SJSA1 (cell line): Measurements from ENCODE around the gene SNX11. TPM values are rescaled to one million over a fixed set of nuclear protein-coding genes. Genes with fewer than 3 reads are reported as not detected.

ENCODE experiments used
- DNase-seq, 2 experiments: peaks; one replicate each; pipeline ENCODE4 v3.0.0-alpha.2; 2015 to 2020; ENCODE audit warnings: low spot score in 2 of 2, low read depth in 1 of 2
- H3K27ac ChIP-seq: fragments of 250-450 bp; sonication (Bioruptor Pico); 2 replicates; pipeline ENCODE4 v1.5.1; 2020; ENCODE audit warnings: mild to moderate bottlenecking, moderate library complexity
- H3K27me3 ChIP-seq: fragments of 250-450 bp; sonication (Bioruptor Pico); replicated peaks from 2 replicates; pipeline ENCODE4 v1.5.1; 2020; ENCODE audit warnings: mild to moderate bottlenecking, moderate library complexity
- H3K36me3 ChIP-seq: fragments of 250-450 bp; sonication (Bioruptor Pico); 2 replicates; pipeline ENCODE4 v1.5.1; 2020; ENCODE audit warnings: mild to moderate bottlenecking
- H3K4me1 ChIP-seq: fragments of 250-450 bp; sonication (Bioruptor Pico); replicated peaks from 2 replicates; pipeline ENCODE4 v1.6.1; 2021; ENCODE audit warnings: mild to moderate bottlenecking
- H3K4me3 ChIP-seq: fragments of 250-450 bp; sonication (Bioruptor Pico); 2 replicates; pipeline ENCODE4 v1.5.1; 2020; ENCODE audit warnings: mild to moderate bottlenecking
- H3K9me3 ChIP-seq: fragments of 250-450 bp; sonication (Bioruptor Pico); replicated peaks from 2 replicates; pipeline ENCODE4 v1.5.1; 2020; ENCODE audit warnings: mild to moderate bottlenecking
- total RNA-seq: library from RNA; depleted of rRNA; stranded (reverse); fragments of >200 nt; shearing (Covaris generic); gene quantifications from 2 replicates; pipeline ENCODE4 v1.2.3, GENCODE V29; 2014; rRNA removed

The SNX11 gene
- total RNA-seq, 1 experiment from 2014 or later: 16.4 TPM

DNA sequence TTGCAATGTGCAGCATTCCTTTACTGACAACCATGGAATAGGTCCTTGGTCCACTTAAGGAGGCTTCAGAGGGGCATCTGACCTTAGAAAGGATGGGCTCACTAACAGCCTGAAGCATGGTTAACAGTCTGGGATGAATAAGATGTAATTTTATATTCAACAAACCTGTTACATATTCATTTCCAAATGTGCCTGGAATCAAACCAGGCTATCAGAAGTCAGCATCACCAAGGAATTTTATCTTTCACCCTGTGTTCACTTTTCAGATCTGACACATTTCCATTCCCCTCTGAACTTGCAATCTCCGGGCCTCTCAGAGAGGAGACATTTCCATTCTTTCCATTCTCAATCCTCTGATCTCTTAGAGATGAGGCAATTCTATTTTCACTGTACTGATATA, 62.4 kb downstream of the SNX11 start:
- Histone ChIP-seq H3K27me3 (no peaks in the 10 kb centered on the region), H3K4me3 (no peak overlapping the region), H3K4me1 (peaks cover 4% of the 10 kb centered on the region), H3K36me3 (no peaks in the 10 kb centered on the region), H3K27ac (no peak overlapping the region), H3K9me3 (no peaks in the 10 kb centered on the region)
- DNase-seq: no peak

Other genes starting within 250 kb of the SNX11 start
- 1.8 and 2.1 TPM in 2 replicates for gene SP2, start 211.5 kb upstream of the SNX11 start, total RNA-seq
- gene PNPO, start 166.2 kb upstream of the SNX11 start, total RNA-seq: 34.3 and 94.6 TPM in 2 replicates
- not detected in 2 replicates for gene PRR15L, start 149.9 kb upstream of the SNX11 start, total RNA-seq
- 89.5 and 94.9 TPM in 2 replicates for gene CDK5RAP3, start 136.7 kb upstream of the SNX11 start, total RNA-seq
- gene COPZ2, start 70.0 kb upstream of the SNX11 start, total RNA-seq: 21.1 and 45.2 TPM in 2 replicates
- gene NFE2L1, start 59.4 kb upstream of the SNX11 start, total RNA-seq: 61.8 and 200 TPM in 2 replicates
- 111 and 149 TPM in 2 replicates for gene CBX1, start 6.3 kb upstream of the SNX11 start, total RNA-seq